Tibial nerve (tissue), 4 donors: ENCODE measurements around the gene HIGD2B. TPM values are rescaled to one million over a fixed set of nuclear protein-coding genes. Genes with fewer than 3 reads are reported as not detected.

Experiments used
- DNase-seq, 2 donors: peaks; one replicate each; pipeline ENCODE4 v3.0.0-alpha.2; 2019; ENCODE audit warnings: low spot score in 2 of 2
- H3K27ac ChIP-seq, 4 donors: fragments of 200-600 bp; sonication (generic) in 3 of 4; one replicate each; pipeline ENCODE4 v1.5.1; 2017 to 2019; ENCODE audit warnings: mild to moderate bottlenecking in 1 of 4
- H3K27me3 ChIP-seq, 2 donors: fragments of 200-600 bp; sonication (generic) in 1 of 2; one replicate each; pipeline versions ENCODE4 v1.5.1 to v1.6.0; 2017 to 2019
- H3K36me3 ChIP-seq, 3 donors: fragments of 200-600 bp; sonication (generic); one replicate each; pipeline ENCODE4 v1.5.1; 2018 to 2019
- H3K4me1 ChIP-seq, 4 donors: fragments of 200-600 bp; sonication (generic) in 3 of 4; one replicate each; pipeline ENCODE4 v1.5.1; 2017 to 2019
- H3K4me3 ChIP-seq, 4 donors: fragments of 200-600 bp; sonication (generic) in 3 of 4; one replicate each; pipeline ENCODE4 v1.5.1; 2017 to 2019; ENCODE audit warnings: mild to moderate bottlenecking in 1 of 4, moderate library complexity in 1 of 4
- H3K9me3 ChIP-seq, 4 donors: fragments of 200-600 bp; sonication (generic) in 3 of 4; one replicate each; pipeline ENCODE4 v1.5.1; 2017 to 2019
- CTCF ChIP-seq, 5 experiments: fragments of 200-600 bp in 3 of 5; fragments of 450-650 bp in 2 of 5; sonication (generic) in 3 of 5; IDR thresholded peaks; one replicate each; pipeline ENCODE4 v1.5.1; 2016 to 2019; ENCODE audit warnings: antibody characterized with exemption in 5 of 5, mild to moderate bottlenecking in 3 of 5, moderate library complexity in 2 of 5
- EP300 ChIP-seq, 2 donors: sonication (generic); formaldehyde crosslinking; IDR thresholded peaks; one replicate each; pipeline ENCODE4 v1.6.1; 2017; ENCODE audit warnings: antibody characterized with exemption in 2 of 2, mild to moderate bottlenecking in 1 of 2
- POLR2A ChIP-seq, 2 donors: fragments of 450-650 bp; IDR thresholded peaks; one replicate each; pipeline ENCODE4 v1.6.1; 2017; ENCODE audit warnings: antibody characterized with exemption in 2 of 2, mild to moderate bottlenecking in 2 of 2, moderate library complexity in 2 of 2
- WGBS, 2 donors: methylation state at CpG; one replicate each; pipeline ENCODE4 v1.1.5; 2018; 5-methylcytosine and 5-hydroxymethylcytosine counted together
- total RNA-seq, 4 donors: library from RNA; depleted of rRNA; stranded (reverse); fragments of >200 nt; gene quantifications; one replicate each; pipeline ENCODE4 v1.1.0, GENCODE V29; 2016

The HIGD2B gene
- total RNA-seq: not detected

- H3K4me3 ChIP-seq: peak within 1 kb of the TSS; percentile 62 to 81 (median 72)
- H3K27ac ChIP-seq: peak within 1 kb of the TSS; percentile 81 to 92 (median 90)
- TF ChIP-seq CTCF (IDR thresholded peaks at IDR 0.05) (peak in 1 of 5 experiments; percentile 7), EP300 (IDR thresholded peaks at IDR 0.05) (peak in 1 of 2 donors; percentile 91), POLR2A (IDR thresholded peaks at IDR 0.05) (peak; percentile 31 to 55)
- H3K9me3 ChIP-seq: no peaks in the 10 kb centered on the region
- peaks cover 0 to 13% (median 0%) of the 10 kb centered on the region in 4 donors for H3K4me1 ChIP-seq
- DNase-seq: peak; percentile 59 to 80
- 0 to 1% methylated on average over 46 to 49 of the region's 49 CpGs for whole genome bisulfite sequencing, 2 donors
- no peaks in the 10 kb centered on the region for H3K27me3 ChIP-seq
- no peaks in the 10 kb centered on the region for H3K36me3 ChIP-seq
Measured at GRCh38 chr15:72685925-72686794, at the start of gene HIGD2B, which contains the start of gene BBS4. Gene HIGD2B, minus strand, starts transcription at chr15:72686182. Its CDS starts 9,808 bp downstream, at chr15:72676374. Gene BBS4, plus strand, starts transcription at chr15:72686207. Its CDS starts 21 bp downstream, at chr15:72686228.

GRCh38 chr15:72735111-72735510 lies 49.1 kb upstream of the HIGD2B start:
- Histone ChIP-seq H3K4me3 (no peak overlapping the region), H3K27me3 (no peaks in the 10 kb centered on the region), H3K36me3 (peaks cover 0 to 96% (median 6%) of the 10 kb centered on the region in 3 donors), H3K9me3 (no peaks in the 10 kb centered on the region), H3K27ac (no peak overlapping the region), H3K4me1 (no peaks in the 10 kb centered on the region)
- TF ChIP-seq POLR2A (IDR thresholded peaks at IDR 0.05) (no peak), EP300 (IDR thresholded peaks at IDR 0.05) (no peak), CTCF (IDR thresholded peaks at IDR 0.05) (no peak)
- WGBS, 2 donors: 89 to 100% methylated on average over 2 of the region's 2 CpGs
- DNase-seq: no peak

GRCh38 chr15:72733941-72734738 lies 48.2 kb upstream of the HIGD2B start:
- H3K36me3 ChIP-seq: peaks cover 0 to 96% (median 6%) of the 10 kb centered on the region in 3 donors
- TF ChIP-seq POLR2A (IDR thresholded peaks at IDR 0.05): no peak
- TF ChIP-seq EP300 (IDR thresholded peaks at IDR 0.05): no peak
- TF ChIP-seq CTCF (IDR thresholded peaks at IDR 0.05): no peak
- no peak for DNase-seq
- H3K4me3 ChIP-seq: no peak overlapping the region
- no peak overlapping the region for H3K27ac ChIP-seq
- WGBS, 2 donors: 91 to 99% methylated on average over 2 of the region's 2 CpGs
- no peaks in the 10 kb centered on the region for H3K27me3 ChIP-seq
- H3K4me1 ChIP-seq: no peaks in the 10 kb centered on the region
- no peaks in the 10 kb centered on the region for H3K9me3 ChIP-seq

GRCh38 chr15:72732516-72732915 lies 46.5 kb upstream of the HIGD2B start:
- no peaks in the 10 kb centered on the region for H3K27me3 ChIP-seq
- no peak for TF ChIP-seq CTCF (IDR thresholded peaks at IDR 0.05)
- TF ChIP-seq POLR2A (IDR thresholded peaks at IDR 0.05): no peak
- TF ChIP-seq EP300 (IDR thresholded peaks at IDR 0.05): no peak
- no peaks in the 10 kb centered on the region for H3K9me3 ChIP-seq
- H3K36me3 ChIP-seq: peaks cover 0 to 94% (median 2%) of the 10 kb centered on the region in 3 donors
- DNase-seq: no peak
- H3K27ac ChIP-seq: no peak overlapping the region
- WGBS, 2 donors: 84 to 91% methylated on average over 4 of the region's 4 CpGs
- no peaks in the 10 kb centered on the region for H3K4me1 ChIP-seq
- no peak overlapping the region for H3K4me3 ChIP-seq
